Astrocyte of the spinal cord (primary cell): Measurements from ENCODE around the gene ARID3C.

Source experiments
- DNase-seq: peaks from one replicate; pipeline ENCODE4 v3.0.0; 2011; ENCODE audit warnings: low read depth, low spot score
- H3K4me3 ChIP-seq: 2 replicates; pipeline ENCODE4 v1.5.1; 2011; ENCODE audit warnings: low read depth, mild to moderate bottlenecking, low read length, moderate library complexity
- CTCF ChIP-seq: IDR thresholded peaks from 2 replicates; pipeline ENCODE4 v1.5.1; 2012; ENCODE audit warnings: low read depth, mild to moderate bottlenecking, low read length, inconsistent platforms
- in situ Hi-C: cut with HindIII; loops from 2 replicates; pipeline ENCODE4 v1.10.0; 2017; ENCODE audit warnings: low sequenced_read_pairs

ARID3C gene

GRCh38 chr9:34577400-34578240 is 51.2 kb downstream of the ARID3C start:
- in situ Hi-C loops = loop anchor here (10.0 kb wide), 1 partner anchor 73 kb away; no protein-coding TSS in a partner anchor
- no peak for TF ChIP-seq CTCF
- H3K4me3 ChIP-seq = no peak overlapping the region
- DNase-seq = no peak

- H3K4me3 ChIP-seq = no peak overlapping the region
- TF ChIP-seq CTCF = no peak
- no peak for DNase-seq
- in situ Hi-C loops = loop anchor here (10.0 kb wide), 1 partner anchor 72 kb away; no protein-coding TSS in a partner anchor
These were observed 52.1 kb downstream of the ARID3C start for GRCh38 chr9:34576597-34577399.

DNA sequence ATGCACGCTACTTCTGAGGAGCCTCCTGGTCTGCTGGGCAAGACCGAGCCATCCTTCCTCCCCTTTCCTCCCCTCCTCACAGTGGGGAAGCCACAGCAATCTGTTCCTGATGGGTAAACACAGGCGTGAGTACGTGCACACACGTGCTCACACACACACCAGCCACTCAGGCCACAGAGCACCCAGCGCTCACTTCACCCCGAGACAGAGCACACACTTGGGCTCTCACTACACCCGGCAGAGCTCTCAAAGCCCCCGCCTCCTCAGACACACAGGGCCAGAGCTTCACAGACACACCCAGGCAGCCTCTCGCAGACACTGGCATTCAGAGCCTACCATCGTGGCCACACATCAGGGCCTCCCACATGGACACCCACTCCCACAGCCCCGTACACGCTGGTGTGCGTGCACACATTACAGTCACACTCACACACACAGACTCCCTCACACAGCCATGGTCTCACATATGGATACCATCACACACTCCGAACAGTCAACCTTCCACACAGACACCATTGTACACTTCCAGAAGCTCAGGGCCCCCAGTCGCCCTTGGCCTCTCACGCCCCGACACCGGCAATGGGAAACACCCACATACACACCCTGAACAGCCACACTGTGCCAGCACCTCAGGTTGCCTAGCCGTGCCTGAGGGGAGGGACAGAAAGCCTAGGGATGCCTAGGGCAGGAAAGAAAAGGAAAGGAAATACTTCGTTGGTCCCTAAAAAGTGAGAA is 52.8 kb downstream of the ARID3C start:
- no peak for DNase-seq
- in situ Hi-C loops = loop anchor here (10.0 kb wide), 1 partner anchor 71 kb away; no protein-coding TSS in a partner anchor
- no peak for TF ChIP-seq CTCF
- no peak overlapping the region for H3K4me3 ChIP-seq

DNA sequence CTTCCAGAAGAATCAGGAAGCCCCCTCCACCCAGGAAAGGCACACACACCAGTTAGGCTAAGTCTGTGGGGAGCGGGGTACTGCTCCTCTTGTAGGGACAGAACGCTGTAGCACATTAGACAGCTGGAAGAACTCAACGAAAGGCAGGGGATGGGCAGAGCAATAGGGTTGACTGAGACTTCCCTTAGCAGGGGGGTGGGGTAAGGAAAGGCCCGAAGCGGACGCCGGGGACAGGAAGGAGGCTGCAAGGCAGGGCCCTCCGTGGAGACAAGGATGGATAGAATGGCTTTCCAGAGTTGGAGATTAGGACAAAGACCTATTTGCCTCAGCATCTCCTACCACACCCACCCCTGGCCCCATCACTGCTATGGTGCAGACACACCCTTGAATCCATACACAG is 53.6 kb downstream of the ARID3C start:
- TF ChIP-seq CTCF = no peak
- in situ Hi-C loops = loop anchor here (10.0 kb wide), 1 partner anchor 70 kb away; no protein-coding TSS in a partner anchor
- DNase-seq = no peak
- H3K4me3 ChIP-seq = no peak overlapping the region

- no peak for DNase-seq
- TF ChIP-seq CTCF = no peak
- in situ Hi-C loops = loop anchor here (10.0 kb wide), 1 partner anchor 70 kb away; no protein-coding TSS in a partner anchor
- no peak overlapping the region for H3K4me3 ChIP-seq
These were observed 54.3 kb downstream of the ARID3C start for GRCh38 chr9:34574571-34574970.
